Measurements from ENCODE around the gene NGB. TPM values are rescaled to one million over a fixed set of nuclear protein-coding genes. Genes with fewer than 3 reads are reported as not detected.

NGB gene
- total and polyA plus RNA-seq, 9 of the 15 experiments (the other 6 are each of a cell fraction or from before 2014, with no cell fraction given): not detected

DNA sequence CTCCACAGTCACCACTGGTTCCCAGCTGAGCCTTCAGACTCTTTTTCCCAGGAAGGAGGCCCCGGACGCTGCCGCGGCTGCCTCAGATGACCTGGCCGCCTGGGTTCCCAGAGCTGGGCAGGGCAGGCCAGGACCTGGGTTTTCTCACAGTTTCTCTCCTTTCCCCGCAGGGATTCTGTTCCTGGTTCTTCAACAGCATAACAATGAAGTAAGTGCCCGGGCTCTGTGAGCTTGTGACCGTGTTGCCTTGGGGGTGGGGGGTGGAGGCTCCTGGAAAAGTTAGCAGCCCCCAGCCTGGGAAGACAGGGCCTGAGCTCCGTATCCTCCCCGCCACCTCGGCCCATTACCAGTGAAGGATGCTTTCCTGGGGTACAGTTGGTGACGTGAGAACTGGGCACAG lies 45.8 kb downstream of the NGB start:
- no TSS peak for BruUV-seq (replicated peaks)
- no peaks in the 10 kb centered on the region for H3K9me1 ChIP-seq (ENCODE audit: control insufficient read depth, insufficient read depth, low read length)
- in situ Hi-C loops (cut with MboI): no loop called here
- ATAC-seq: no peak
- ChIA-PET POLR2A (no interaction called here), CTCF (ENCODE audit: low intra/inter-chr PET ratio) (no interaction called here)
- no peak overlapping the region for H3K4me2 ChIP-seq (ENCODE audit: insufficient read depth, low read length)
- TF ChIP-seq ELF2 (CRISPR knock-in tag; IDR thresholded peaks at IDR 0.05): no peak
- no peak for TF ChIP-seq ZNF507 (tag; conservative IDR thresholded peaks at IDR 0.05)
- TF ChIP-seq NELFE (IDR thresholded peaks at IDR 0.05; ENCODE audit: insufficient read depth, insufficient read length): no peak
- TF ChIP-seq BHLHE40 (IDR thresholded peaks at IDR 0.05; ENCODE audit: low read length): no peak
- no peak for TF ChIP-seq POU5F1 (IDR thresholded peaks at IDR 0.05; ENCODE audit: borderline replicate concordance, low read depth, low read length, partially characterized antibody)
- no peak for TF ChIP-seq MYBL2 (IDR thresholded peaks at IDR 0.05; ENCODE audit: low read depth)
- TF ChIP-seq MYBL2 (CRISPR knock-in tag; IDR thresholded peaks at IDR 0.05; ENCODE audit: borderline replicate concordance): no peak
- no peak for TF ChIP-seq DIDO1 (tag; IDR thresholded peaks at IDR 0.05; ENCODE audit: low read depth)
- TF ChIP-seq, protein P1, sequence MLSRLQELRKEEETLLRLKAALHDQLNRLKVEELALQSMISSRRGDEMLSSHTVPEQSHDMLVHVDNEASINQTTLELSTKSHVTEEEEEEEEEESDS (CRISPR knock-in tag; IDR thresholded peaks at IDR 0.05): no peak
- TF ChIP-seq, protein P2, sequence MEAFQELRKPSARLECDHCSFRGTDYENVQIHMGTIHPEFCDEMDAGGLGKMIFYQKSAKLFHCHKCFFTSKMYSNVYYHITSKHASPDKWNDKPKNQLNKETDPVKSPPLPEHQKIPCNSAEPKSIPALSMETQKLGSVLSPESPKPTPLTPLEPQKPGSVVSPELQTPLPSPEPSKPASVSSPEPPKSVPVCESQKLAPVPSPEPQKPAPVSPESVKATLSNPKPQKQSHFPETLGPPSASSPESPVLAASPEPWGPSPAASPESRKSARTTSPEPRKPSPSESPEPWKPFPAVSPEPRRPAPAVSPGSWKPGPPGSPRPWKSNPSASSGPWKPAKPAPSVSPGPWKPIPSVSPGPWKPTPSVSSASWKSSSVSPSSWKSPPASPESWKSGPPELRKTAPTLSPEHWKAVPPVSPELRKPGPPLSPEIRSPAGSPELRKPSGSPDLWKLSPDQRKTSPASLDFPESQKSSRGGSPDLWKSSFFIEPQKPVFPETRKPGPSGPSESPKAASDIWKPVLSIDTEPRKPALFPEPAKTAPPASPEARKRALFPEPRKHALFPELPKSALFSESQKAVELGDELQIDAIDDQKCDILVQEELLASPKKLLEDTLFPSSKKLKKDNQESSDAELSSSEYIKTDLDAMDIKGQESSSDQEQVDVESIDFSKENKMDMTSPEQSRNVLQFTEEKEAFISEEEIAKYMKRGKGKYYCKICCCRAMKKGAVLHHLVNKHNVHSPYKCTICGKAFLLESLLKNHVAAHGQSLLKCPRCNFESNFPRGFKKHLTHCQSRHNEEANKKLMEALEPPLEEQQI (IDR thresholded peaks at IDR 0.05): no peak
- no peak for TF ChIP-seq RFX7 (CRISPR knock-in tag; IDR thresholded peaks at IDR 0.05)
- TF ChIP-seq MAFG (tag; conservative IDR thresholded peaks at IDR 0.05): no peak
- TF ChIP-seq, protein P3, sequence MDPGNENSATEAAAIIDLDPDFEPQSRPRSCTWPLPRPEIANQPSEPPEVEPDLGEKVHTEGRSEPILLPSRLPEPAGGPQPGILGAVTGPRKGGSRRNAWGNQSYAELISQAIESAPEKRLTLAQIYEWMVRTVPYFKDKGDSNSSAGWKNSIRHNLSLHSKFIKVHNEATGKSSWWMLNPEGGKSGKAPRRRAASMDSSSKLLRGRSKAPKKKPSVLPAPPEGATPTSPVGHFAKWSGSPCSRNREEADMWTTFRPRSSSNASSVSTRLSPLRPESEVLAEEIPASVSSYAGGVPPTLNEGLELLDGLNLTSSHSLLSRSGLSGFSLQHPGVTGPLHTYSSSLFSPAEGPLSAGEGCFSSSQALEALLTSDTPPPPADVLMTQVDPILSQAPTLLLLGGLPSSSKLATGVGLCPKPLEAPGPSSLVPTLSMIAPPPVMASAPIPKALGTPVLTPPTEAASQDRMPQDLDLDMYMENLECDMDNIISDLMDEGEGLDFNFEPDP (CRISPR knock-in tag; IDR thresholded peaks at IDR 0.05): no peak
- TF ChIP-seq, protein P4, sequence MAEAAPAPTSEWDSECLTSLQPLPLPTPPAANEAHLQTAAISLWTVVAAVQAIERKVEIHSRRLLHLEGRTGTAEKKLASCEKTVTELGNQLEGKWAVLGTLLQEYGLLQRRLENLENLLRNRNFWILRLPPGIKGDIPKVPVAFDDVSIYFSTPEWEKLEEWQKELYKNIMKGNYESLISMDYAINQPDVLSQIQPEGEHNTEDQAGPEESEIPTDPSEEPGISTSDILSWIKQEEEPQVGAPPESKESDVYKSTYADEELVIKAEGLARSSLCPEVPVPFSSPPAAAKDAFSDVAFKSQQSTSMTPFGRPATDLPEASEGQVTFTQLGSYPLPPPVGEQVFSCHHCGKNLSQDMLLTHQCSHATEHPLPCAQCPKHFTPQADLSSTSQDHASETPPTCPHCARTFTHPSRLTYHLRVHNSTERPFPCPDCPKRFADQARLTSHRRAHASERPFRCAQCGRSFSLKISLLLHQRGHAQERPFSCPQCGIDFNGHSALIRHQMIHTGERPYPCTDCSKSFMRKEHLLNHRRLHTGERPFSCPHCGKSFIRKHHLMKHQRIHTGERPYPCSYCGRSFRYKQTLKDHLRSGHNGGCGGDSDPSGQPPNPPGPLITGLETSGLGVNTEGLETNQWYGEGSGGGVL (CRISPR knock-in tag; IDR thresholded peaks at IDR 0.05): no peak
- H3K36me3 ChIP-seq (ENCODE audit: control insufficient read depth, insufficient read depth, low read length): no peaks in the 10 kb centered on the region
- no peaks in the 10 kb centered on the region for H4K20me1 ChIP-seq (replicated peaks; ENCODE audit: control insufficient read depth, insufficient read depth, low read length)
- WGBS (ENCODE audit: insufficient coverage, low coverage, missing lambda C conversion rate): 0% methylated on average over 7 of the region's 12 CpGs
- H3K9me3 ChIP-seq (replicated peaks; ENCODE audit: control insufficient read depth, insufficient read depth, low read depth, low read length): no peaks in the 10 kb centered on the region
- H3K27me3 ChIP-seq (ENCODE audit: control insufficient read depth in 2 of 2, insufficient read depth in 2 of 2, low read length in 2 of 2): peaks cover 3 to 20% of the 10 kb centered on the region in 2 experiments; a peak in 4 of 5 replicates
- no peak overlapping the region for H2AFZ ChIP-seq (ENCODE audit: low read depth, low read length)
- H3K9ac ChIP-seq (ENCODE audit: insufficient read depth in 1 of 2, low read depth in 2 of 2, low read length in 2 of 2): no peak overlapping the region
- no peak overlapping the region for H3K27ac ChIP-seq (ENCODE audit: extremely low read depth, low read depth, low read length)
- no peaks in the 10 kb centered on the region for H3K79me2 ChIP-seq (ENCODE audit: control insufficient read depth, insufficient read depth, low read length)
- no peak for DNase-seq (ENCODE audit: extremely low read depth in 1 of 4, low spot score in 3 of 4)
- intact Hi-C loops (cut with micrococcal nuclease): no loop called here
- H3K4me1 ChIP-seq (replicated peaks in 1 of 2; ENCODE audit: control insufficient read depth in 2 of 2, insufficient read depth in 2 of 2, low read length in 2 of 2): peaks cover 0 to 4% of the 10 kb centered on the region in 2 experiments; a peak in 1 of 5 replicates
- no peak for FAIRE-seq
- H3K4me3 ChIP-seq: no peak overlapping the region
